Hippocampal formation (tissue), 2 donors: Measurements from ENCODE around the gene SLC25A41.
A peak's percentile ranks its signal among the peaks of the same experiment; 100 is the strongest.
"Not testable (repeated sequence)": the region's sequence is repeated elsewhere in the genome, so short reads cannot be mapped to it uniquely, and the experiment has no call there.

ENCODE experiments used
- DNase-seq, 2 donors: peaks; one replicate each; lab custom pipeline; 2025; lab: John Stamatoyannopoulos, UW

The SLC25A41 gene

DNA sequence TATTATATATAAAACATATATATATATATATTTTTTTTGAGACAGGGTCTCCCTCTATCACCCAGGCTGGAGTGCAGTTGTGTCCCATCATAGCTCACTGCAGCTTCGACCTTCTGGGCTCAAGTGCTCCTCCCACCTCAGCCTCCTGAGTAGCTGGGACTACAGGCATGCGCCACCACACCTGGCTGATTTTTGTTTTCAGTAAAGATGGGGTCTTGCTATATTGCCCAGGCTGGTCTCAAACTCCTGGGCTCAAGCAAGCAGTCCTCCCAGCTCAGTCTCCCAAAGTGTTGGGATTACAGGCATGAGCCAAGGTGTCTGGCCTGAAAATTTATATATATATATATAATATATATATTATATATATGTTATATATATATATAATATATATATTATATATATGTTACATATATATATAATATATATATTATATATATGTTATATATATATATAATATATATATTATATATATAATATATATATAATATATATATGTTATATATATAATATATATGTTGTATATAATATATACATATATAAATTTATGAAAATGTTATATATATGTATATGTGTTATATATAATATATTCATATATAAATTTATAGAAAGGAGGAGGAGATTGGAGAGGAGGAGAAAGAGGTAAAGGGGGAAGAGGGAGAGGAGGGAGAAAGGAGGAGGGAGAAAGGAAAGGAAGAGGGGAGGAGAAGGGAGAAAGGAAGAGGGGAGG lies 4.7 kb downstream of the SLC25A41 start:
- not testable (repeated sequence) for DNase-seq

GRCh38 chr19:6427131-6427530 lies 6.4 kb downstream of the SLC25A41 start:
- no peak for DNase-seq

- no peak for DNase-seq
These were observed 7.6 kb downstream of the SLC25A41 start for GRCh38 chr19:6425732-6426620.

GRCh38 chr19:6424939-6425731 lies 8.4 kb downstream of the SLC25A41 start:
- peak; percentile 100 for DNase-seq

- DNase-seq, result no peak
These were observed 9.2 kb downstream of the SLC25A41 start, which contains the start of gene KHSRP for GRCh38 chr19:6424195-6424938. Gene KHSRP (minus strand): TSS chr19:6424811. CDS start chr19:6424701, 110 bp downstream.

DNA sequence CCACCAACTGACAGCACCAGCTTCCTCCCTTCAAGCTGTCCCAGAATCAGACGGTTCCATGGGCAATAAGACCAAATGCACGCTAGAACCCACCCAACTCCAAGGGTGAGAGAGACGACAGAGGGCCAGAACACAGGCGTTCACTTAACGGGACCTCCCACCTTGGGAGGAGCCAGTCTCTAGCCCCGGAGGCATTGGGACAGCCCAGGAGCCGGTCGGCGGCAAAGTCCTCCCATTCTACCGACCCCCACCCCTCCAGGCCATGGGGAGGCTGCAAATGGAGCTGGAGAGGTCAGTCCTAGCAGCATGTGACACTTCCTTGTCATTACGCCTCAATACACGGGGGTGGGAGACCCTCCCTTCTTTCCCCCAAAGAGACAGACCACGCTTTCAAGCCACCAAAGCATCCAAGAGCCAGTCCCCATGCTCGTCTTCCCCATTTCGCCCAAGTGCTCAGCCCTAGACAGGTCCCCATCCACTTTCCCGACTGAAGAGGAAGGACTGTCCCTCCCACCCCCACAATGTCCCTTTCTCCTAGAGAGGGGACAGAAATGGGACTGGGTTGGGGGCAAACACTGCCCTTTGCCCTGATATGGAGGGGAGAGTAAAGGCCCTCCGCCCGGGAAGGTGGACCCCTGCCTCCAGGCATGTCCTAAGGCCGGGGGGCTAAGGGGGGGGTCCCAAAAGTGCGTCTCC lies 9.9 kb downstream of the SLC25A41 start:
- DNase-seq, result no peak

GRCh38 chr19:6421075-6422014 lies 12.2 kb downstream of the SLC25A41 start:
- no peak for DNase-seq

- DNase-seq, result no peak
These were observed 15.0 kb downstream of the SLC25A41 start for GRCh38 chr19:6418562-6418932.

GRCh38 chr19:6417713-6418561 lies 15.6 kb downstream of the SLC25A41 start:
- peak; percentile 5 to 24 for DNase-seq

- no peak for DNase-seq
These were observed 16.7 kb downstream of the SLC25A41 start for GRCh38 chr19:6416658-6417405.

DNA sequence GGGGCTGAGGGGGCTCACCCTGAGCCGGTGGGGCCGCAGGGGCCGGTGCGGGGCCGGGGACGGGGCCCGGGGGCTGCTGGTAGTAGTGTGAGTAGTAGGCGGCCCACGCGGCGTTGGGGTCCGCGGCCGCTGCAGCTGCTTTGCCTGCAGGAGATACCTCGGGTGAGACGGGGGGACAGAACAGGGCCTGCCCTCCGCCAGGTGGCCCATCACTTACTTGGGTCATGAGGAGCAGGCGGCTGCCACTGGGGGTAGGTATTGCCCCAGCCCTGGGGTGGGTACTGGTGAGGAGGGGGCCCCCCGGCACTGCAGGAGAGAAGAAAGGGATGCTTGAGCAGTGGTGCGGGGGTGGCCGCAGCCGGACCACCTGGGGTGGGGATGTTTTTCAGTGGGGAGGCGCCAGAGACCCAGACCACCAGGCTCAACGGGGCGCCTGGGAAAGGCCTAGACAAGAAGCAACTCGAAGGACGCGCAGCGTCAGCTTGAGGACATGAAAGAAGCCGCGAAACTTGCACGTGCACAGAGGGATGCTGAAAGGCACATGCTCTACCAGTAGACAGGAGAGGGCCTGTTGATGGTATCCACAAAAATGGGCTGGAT lies 17.9 kb downstream of the SLC25A41 start:
- DNase-seq, result no peak

DNA sequence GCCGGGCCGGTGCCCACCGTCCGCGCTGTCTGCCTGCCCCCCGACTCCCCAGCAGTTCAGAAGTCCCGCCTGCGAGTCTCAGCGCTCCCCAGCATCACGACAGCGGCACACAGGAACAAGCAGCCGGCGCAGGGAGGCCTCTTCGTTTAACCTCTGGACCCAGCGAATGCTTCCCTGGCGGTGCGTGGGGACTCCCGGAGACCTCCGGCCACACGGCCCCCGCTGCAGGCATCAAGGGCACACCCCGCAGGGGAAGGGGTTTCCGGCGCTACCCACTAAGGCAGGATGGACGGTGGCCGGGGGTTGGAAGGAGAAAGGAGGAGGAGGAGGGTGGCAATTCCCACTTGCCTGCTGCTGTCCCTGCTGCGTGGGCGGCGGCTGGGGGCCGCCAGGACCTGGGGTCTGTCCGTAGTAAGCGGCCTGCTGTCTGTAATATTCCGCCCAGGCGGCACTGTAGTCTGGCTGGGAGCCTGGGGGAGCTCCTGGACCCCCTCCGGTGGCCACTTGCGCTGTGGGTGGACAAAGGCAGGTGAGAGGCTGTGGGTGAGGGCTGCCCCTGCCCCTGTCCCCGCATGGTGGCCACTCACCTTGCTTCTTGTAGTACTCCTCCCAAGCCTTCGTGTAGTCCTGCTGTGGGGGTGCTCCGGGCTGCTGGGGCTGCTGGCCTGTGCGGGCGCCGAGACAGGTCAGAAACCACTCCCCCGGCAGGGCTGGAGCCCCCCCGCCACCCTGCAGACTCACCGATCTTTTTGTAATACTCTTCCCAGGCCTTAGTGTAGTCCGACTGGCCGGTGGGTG lies 18.6 kb downstream of the SLC25A41 start:
- DNase-seq, result no peak

DNA sequence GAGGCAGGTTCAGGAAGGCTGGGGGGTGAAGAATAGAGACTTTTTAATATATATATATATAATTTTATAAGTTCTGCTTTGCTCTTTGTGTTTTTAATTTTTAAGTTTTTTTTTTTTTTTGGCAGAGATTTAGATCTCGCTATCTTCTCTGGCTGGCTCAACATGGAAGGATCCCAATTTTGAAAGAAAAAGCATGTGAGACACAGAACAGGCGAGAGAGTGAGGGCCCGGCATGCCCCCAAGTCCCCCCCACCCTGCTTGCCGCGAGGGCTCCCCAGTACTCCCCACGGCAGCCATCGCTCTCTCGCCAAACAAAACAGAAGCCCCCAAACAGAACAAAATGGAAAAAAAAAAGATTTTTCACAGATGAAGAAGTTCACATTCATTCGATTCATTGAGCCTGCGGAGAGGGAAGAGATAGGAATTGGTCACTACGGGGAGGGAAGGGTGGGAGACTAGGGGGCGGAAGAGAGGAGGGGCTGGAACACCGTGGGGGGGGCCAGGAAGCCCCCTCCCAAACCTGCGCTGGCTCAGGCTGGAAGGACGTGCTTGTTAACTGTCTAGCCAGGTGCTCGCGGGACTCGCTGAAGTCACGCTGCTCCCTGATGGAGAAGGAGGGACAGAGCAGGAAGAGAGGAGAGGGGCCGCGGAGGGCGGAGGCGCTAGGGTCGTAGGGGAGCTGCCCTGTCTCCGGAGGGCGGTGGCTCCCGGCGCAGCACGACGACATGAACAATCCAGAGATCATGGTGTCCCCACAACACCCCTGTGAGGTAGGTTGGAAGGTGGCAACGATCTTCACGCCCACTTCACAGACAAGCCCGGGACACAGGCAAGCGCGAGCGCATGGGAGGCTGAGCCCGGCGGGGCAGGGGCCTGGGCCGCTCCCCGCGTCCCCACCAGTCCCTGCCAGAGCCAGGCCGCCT lies 19.6 kb downstream of the SLC25A41 start:
- no peak for DNase-seq

DNA sequence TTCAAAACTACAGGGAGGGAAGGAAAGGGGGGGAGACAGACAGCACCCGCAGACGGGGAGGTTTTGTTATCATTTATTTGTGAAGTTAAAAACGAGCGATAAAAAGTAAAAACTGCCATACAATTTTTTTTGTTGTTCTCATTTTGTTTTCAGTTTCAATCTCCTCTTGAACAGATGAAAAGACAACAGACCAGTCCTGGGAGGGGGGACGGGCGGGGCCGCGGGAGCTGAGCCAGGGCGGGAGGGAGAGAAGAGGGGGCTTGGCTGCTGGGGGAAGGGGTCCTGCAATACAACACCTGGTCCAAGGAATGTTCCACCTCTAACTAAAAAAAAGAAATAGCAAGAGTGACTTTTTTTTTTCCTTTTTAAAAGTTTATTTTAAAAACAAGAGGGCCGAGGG lies 20.3 kb downstream of the SLC25A41 start:
- DNase-seq, result no peak

GRCh38 chr19:6412447-6413091 lies 21.0 kb downstream of the SLC25A41 start:
- DNase-seq, result no peak
